ENCODE results near the gene SLC49A3. TPM values are rescaled to one million over a fixed set of nuclear protein-coding genes. Genes with fewer than 3 reads are reported as not detected.
"Not testable (repeated sequence)": the region's sequence is repeated elsewhere in the genome, so short reads cannot be mapped to it uniquely, and the experiment has no call there.

The SLC49A3 gene
- total RNA-seq, 1 donor from 2014 or later: 0.67 TPM

GRCh38 chr4:702618-703048 is 13.7 kb upstream of the SLC49A3 start:
- H3K4me3 Mint-ChIP-seq (ENCODE audit: unreplicated experiment): no peak overlapping the region
- no peak for DNase-seq (ENCODE audit: extremely low spot score, unreplicated experiment)
- H3K9me3 Mint-ChIP-seq (ENCODE audit: unreplicated experiment): no peaks in the 10 kb centered on the region
- H3K4me1 Mint-ChIP-seq (ENCODE audit: unreplicated experiment): peaks cover 5% of the 10 kb centered on the region
- H3K27me3 Mint-ChIP-seq (ENCODE audit: unreplicated experiment): peaks cover 6% of the 10 kb centered on the region
- H3K36me3 Mint-ChIP-seq (ENCODE audit: unreplicated experiment): no peaks in the 10 kb centered on the region
- H3K27ac Mint-ChIP-seq (ENCODE audit: unreplicated experiment): no peak overlapping the region
- no peak for TF ChIP-seq CTCF (IDR thresholded peaks at IDR 0.05)

DNA sequence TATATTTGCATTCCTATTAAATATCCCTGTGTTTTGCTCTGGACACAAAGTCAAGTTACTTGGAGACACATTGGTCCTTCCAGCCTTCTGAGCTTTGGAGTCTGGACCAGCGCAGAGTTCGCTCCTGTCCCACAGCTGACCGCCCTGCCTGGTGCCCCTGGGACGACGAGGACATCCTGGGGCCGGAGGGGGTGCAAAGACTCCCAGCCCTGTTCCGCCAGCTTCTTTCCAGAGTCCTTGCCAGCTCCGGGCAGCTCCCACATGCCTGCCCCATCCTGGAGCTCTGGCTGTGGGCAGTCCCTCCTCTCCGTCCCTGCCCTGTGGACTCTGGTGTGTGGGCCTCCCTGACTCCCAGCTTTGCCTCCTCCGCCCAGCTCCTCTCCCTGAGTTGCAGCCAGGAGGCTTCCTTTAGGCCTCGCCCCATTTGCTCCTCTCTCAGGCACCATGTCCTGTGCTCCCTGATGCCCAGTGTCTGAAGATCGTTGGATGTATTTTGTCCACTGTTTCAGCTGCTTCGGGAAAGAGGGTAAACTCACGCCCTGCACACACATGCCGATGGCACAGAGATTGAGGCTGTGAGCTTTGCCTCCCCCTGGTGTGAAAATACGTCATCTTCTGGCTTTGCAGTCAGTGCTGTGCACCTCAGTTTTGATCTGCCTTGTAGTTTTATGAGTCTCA is 11.8 kb upstream of the SLC49A3 start:
- no peak for TF ChIP-seq CTCF (IDR thresholded peaks at IDR 0.05)
- no peaks in the 10 kb centered on the region for H3K9me3 Mint-ChIP-seq (ENCODE audit: unreplicated experiment)
- H3K27me3 Mint-ChIP-seq (ENCODE audit: unreplicated experiment): peaks cover 13% of the 10 kb centered on the region
- no peak overlapping the region for H3K27ac Mint-ChIP-seq (ENCODE audit: unreplicated experiment)
- peaks cover 3% of the 10 kb centered on the region for H3K4me1 Mint-ChIP-seq (ENCODE audit: unreplicated experiment)
- H3K4me3 Mint-ChIP-seq (ENCODE audit: unreplicated experiment): no peak overlapping the region
- no peaks in the 10 kb centered on the region for H3K36me3 Mint-ChIP-seq (ENCODE audit: unreplicated experiment)
- DNase-seq (ENCODE audit: extremely low spot score, unreplicated experiment): no peak

- no peak for TF ChIP-seq CTCF (IDR thresholded peaks at IDR 0.05)
- H3K27me3 Mint-ChIP-seq (ENCODE audit: unreplicated experiment): peaks cover 13% of the 10 kb centered on the region
- no peaks in the 10 kb centered on the region for H3K36me3 Mint-ChIP-seq (ENCODE audit: unreplicated experiment)
- H3K4me3 Mint-ChIP-seq (ENCODE audit: unreplicated experiment): no peak overlapping the region
- no peaks in the 10 kb centered on the region for H3K4me1 Mint-ChIP-seq (ENCODE audit: unreplicated experiment)
- no peaks in the 10 kb centered on the region for H3K9me3 Mint-ChIP-seq (ENCODE audit: unreplicated experiment)
- no peak overlapping the region for H3K27ac Mint-ChIP-seq (ENCODE audit: unreplicated experiment)
- no peak for DNase-seq (ENCODE audit: extremely low spot score, unreplicated experiment)
These were observed 11.0 kb upstream of the SLC49A3 start for GRCh38 chr4:699816-700580.

DNA sequence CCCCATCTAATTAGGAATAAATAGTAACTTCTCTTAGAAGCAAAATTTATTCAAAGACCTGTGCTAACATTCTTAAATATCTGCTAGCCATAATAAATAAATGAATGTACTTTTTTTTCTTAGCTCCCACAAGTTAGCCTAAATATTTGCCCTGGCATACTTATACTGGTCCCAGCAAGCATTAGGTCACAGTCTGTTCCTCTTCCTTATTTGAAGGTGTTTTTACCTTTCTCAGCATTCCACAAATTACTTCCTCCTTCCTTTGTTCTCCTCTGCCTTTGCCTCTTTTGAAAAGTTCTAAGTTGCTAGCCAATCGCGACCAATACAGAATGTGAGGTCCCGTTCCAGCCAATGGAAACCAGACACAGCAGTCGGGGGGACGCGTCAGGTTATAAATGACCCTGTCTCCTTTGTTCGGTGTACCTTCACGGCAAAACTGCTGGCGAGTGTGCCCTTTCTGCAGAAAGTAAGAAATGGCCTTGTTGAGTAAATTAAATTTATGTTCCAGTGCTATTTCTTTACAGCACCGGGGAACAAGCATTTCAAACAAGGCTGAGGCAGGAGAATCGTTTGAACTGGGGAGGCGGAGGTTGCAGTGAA is 5.5 kb upstream of the SLC49A3 start:
- not testable (repeated sequence) for H3K4me1 Mint-ChIP-seq (ENCODE audit: unreplicated experiment); DNase-seq (ENCODE audit: extremely low spot score, unreplicated experiment); H3K4me3 Mint-ChIP-seq (ENCODE audit: unreplicated experiment); H3K27ac Mint-ChIP-seq (ENCODE audit: unreplicated experiment); H3K36me3 Mint-ChIP-seq (ENCODE audit: unreplicated experiment); H3K9me3 Mint-ChIP-seq (ENCODE audit: unreplicated experiment)
- peaks cover 13% of the 10 kb centered on the region for H3K27me3 Mint-ChIP-seq (ENCODE audit: unreplicated experiment)

- no peak overlapping the region for H3K27ac Mint-ChIP-seq (ENCODE audit: unreplicated experiment)
- H3K27me3 Mint-ChIP-seq (ENCODE audit: unreplicated experiment): peaks cover 13% of the 10 kb centered on the region
- H3K4me1 Mint-ChIP-seq (ENCODE audit: unreplicated experiment): peaks cover 1% of the 10 kb centered on the region
- no peaks in the 10 kb centered on the region for H3K36me3 Mint-ChIP-seq (ENCODE audit: unreplicated experiment)
- no peak for DNase-seq (ENCODE audit: extremely low spot score, unreplicated experiment)
- TF ChIP-seq CTCF (IDR thresholded peaks at IDR 0.05): no peak
- no peaks in the 10 kb centered on the region for H3K9me3 Mint-ChIP-seq (ENCODE audit: unreplicated experiment)
- no peak overlapping the region for H3K4me3 Mint-ChIP-seq (ENCODE audit: unreplicated experiment)
These were observed 4.0 kb upstream of the SLC49A3 start for GRCh38 chr4:692771-693554.

Data from osteocyte (in vitro differentiated cells).